NOMO-1 treated with dmso at 0.1 percent for 144 hours (cell line): ENCODE measurements around the gene RHOBTB1.
"Not testable (repeated sequence)": the region's sequence is repeated elsewhere in the genome, so short reads cannot be mapped to it uniquely, and the experiment has no call there.

ENCODE experiments used
- DNase-seq: peaks from one replicate; lab custom pipeline; 2025; ENCODE audit not compliant: unreplicated experiment; lab: John Stamatoyannopoulos, UW

RHOBTB1 gene

DNA sequence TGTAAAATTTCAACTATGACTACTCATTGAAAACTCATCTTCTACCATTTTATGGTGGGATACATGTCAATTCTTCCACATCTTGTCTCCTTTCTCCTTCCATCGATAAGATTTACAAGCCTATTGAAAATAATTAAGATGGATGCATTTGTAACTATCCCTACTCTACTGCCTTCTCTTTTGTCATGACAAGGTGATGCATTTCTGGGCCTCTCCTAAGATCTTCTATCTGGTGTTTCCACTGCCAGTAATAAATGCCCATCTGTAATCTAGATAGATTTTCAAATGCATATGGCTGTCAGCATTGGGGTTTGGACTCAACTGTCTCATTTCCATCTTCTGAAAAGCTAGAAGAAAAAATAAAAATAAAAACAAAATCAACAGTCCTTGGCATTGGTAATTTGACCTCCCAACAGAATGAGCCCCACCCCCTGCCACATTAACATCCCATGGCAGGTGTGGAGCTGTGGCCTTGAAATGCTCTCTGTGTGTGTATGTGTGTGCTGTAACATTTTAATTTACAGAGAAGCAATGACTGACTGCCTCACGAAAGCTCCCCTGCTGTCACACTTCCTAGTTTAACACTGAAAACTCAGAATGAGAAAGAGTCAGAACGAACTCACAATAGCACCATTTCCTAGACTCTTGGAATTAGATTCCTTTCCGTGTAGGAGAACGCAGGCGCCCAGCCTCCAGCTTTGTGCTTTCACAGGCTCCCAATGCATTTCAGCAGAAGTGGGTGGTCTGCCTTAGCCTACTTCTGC, 74.2 kb downstream of the RHOBTB1 start:
- no peak for DNase-seq

GRCh38 chr10:60868946-60869345, 75.0 kb downstream of the RHOBTB1 start:
- DNase-seq: no peak

- DNase-seq: no peak
Observed at GRCh38 chr10:60865198-60865783, 78.7 kb downstream of the RHOBTB1 start.

GRCh38 chr10:60863796-60864195, 80.2 kb downstream of the RHOBTB1 start:
- no peak for DNase-seq

DNA sequence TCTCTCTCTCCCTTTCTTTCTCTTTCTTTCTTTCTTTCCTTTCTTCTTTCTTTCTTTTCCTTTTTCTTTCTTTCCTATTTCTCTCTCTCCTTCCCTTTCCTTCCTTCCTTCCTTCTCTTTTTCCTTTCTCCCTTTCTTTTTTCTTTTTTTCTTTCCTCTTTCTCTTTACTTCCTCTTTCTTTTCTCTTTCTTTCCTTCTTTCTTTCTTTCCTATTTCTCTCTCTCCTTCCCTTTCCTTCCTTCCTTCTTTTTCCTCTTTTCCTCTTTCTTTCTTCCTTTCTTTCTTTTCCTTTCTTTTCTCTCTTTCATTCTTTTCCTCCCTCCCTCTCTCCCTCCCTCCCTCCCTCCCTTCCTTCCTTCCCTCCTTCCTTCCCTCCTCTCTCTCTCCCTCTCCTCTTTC, 81.5 kb downstream of the RHOBTB1 start:
- no peak for DNase-seq

GRCh38 chr10:60856405-60856804, 87.6 kb downstream of the RHOBTB1 start:
- DNase-seq: no peak

GRCh38 chr10:60853637-60854036, 90.3 kb downstream of the RHOBTB1 start:
- DNase-seq: no peak

- no peak for DNase-seq
Observed at GRCh38 chr10:60853107-60853506, 90.9 kb downstream of the RHOBTB1 start.

DNA sequence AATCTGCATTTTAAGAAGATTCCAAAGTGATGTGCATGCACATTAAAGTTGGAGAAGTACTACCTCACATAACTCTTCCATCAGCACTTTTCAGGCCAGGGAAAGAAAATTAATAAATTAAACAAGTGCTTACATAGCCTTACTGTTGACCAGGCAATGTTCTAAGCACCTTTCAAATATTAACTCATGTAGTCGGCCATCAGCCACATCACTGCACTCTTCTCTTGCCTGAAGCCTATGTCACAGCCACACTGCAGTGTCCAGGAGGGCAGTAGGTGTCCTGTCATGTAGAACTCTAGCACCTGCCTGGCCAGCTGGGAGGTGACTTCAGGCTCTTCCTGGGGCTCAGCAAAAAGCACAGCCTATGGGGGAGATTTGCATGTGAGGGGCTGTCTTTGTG, 94.2 kb downstream of the RHOBTB1 start:
- no peak for DNase-seq

- DNase-seq: no peak
Observed at GRCh38 chr10:60849217-60849616, 94.8 kb downstream of the RHOBTB1 start.

- DNase-seq: no peak
Observed at GRCh38 chr10:60848680-60849079, 95.3 kb downstream of the RHOBTB1 start.

DNA sequence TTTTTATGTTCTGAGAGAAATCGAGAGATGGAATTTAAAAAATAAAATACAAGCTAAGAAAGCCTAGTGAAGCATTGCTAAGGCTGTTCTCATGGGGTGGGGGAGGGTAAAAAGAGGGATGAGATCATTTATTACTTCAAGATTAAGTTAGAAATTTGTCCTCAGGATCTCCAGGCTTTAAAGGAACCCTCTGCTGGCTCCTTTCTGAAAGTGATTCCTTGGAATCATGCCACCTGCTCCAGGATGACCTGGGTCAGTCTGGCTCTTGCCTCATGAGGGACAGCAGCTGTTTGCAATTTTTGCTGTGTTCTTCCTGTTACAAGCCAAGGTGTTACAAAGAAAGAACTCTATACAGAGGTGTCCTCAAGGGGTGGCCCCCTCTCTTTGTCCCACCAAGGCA, 95.9 kb downstream of the RHOBTB1 start:
- no peak for DNase-seq

GRCh38 chr10:60846173-60846572, 97.8 kb downstream of the RHOBTB1 start:
- DNase-seq: no peak

DNA sequence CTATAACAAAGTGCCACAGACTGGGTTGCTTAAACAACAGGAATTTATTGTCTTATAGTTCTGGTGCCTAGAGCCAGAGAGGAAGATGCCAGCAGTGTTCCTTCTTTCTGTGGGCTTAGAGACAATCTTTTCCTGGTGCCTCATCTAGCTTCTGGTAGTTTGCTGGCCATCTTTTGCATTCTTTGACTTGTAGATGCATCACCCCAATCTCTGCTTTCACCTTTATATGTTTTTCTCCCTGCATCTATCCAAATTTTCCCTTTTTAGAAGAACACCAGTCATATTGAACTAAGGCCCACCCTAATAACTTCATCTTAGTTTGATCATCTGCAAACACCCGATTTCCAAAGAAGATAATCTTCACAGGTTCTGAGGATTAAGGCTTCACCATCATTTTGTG, 98.9 kb downstream of the RHOBTB1 start:
- no peak for DNase-seq

GRCh38 chr10:60842694-60843093, 101.3 kb downstream of the RHOBTB1 start:
- DNase-seq: no peak

GRCh38 chr10:60841227-60841626, 102.8 kb downstream of the RHOBTB1 start:
- DNase-seq: not testable (repeated sequence)

DNA sequence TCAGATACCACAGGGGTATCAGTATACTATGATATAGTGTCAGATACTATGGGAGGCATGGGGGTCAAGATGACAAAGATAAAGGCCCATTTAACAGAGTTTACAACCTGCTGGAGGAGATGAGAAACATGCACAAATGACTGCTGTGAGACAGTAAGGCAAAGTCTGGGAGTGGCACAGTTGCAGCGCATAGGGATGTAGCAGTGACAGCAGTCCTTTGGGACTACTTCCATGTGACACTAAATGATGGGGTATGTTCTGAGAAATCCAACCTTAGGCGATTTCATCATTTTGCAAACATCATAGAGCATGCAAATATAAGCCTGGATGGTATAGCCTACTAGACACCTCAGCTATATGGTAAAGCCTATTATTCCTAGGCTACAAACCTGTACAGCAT, 108.9 kb downstream of the RHOBTB1 start:
- no peak for DNase-seq

DNA sequence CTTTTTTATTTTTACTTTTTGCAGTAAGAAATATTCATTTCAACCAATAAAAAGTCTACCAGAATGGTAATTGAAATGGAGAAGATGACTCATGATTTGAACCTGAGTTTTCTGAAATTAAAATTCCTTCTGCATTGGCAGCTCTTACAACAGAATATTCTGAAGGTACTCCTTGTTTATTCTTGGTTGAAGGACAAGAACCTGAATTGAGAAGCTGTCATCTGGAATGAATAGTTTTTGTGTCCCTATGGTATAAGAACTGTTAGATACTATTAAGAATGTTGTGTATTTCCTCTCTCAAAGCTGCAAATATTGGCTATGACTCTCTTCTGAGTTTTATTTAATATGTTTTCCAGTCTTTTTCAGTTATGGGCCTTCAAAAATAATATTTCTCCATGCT, 109.6 kb downstream of the RHOBTB1 start:
- DNase-seq: no peak

GRCh38 chr10:60832136-60832535, 111.8 kb downstream of the RHOBTB1 start:
- not testable (repeated sequence) for DNase-seq

DNA sequence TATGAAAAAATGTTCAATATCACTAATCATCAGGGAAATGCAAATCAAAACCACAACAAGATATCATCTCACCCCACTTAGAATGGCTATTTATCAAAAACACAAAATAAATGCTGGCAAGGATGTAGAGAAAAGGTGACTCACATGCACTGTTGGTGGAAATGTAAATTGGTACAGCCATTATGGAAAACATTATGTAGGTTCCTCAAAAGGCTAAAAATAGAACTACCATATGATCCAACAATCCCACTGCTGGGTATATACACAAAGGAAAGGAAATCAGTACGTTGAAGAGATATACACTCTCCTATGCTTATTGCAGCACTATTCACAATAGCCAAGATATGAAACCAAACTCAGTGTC, 115.5 kb downstream of the RHOBTB1 start:
- no peak for DNase-seq

DNA sequence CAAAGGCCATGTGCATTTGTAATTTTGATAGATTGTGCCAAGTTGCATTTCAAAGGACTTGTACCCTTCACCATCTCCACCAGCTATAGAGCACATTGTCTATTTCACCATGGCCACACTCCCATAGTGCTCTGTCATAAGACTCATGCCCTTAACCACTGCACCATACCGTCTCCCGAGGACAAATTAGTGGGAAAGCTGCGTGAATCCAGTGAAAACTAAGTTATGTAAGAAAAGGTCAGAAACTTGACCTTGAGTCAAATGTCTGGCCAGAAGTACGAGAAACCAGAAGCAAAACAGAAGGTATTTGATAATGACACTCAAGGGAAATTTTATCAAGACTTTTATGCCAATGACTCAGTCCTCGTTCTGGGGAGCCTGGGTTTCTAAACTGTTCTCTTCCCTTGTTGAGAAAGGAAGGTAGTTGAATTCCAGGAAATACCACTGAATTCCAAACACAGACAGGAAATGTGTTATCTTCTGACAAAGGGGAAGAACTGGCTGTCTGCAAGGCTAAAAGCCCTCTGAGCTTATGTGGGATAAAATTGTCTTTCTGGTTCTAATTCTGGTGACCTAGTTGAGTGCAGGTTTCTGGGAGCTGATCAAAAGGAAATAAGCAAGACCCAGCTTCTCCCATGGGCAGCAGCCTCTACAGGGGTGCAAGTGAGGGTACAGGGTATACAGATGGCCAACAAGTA, 116.0 kb downstream of the RHOBTB1 start:
- no peak for DNase-seq

DNA sequence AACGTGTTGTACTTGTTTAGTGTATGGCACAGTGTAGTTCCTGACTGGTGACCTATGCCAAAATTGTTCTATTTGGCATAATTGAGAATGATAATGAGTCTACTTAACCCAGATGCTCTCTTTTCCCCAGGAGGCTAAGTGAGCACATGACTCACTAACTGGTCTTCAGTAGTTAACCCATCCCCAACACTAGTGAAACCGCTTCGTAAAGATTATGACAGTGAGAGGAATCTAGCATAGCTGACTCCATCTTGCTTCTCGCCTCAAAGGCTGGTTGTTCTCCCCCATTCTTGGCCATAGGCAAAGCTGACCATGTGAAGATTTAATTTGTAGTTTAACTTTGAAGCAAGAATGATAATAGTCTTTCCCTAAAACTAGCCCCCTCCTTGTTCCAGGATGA, 118.5 kb downstream of the RHOBTB1 start:
- no peak for DNase-seq
